ENCODE results near the gene ANKRD24. TPM values are rescaled to one million over a fixed set of nuclear protein-coding genes. Genes with fewer than 3 reads are reported as not detected.

The ANKRD24 gene
- total and polyA plus RNA-seq, 2 donors (not counting 3 experiments of a cell fraction or from before 2014, with no cell fraction given): 0.07 to 0.27 TPM

DNA sequence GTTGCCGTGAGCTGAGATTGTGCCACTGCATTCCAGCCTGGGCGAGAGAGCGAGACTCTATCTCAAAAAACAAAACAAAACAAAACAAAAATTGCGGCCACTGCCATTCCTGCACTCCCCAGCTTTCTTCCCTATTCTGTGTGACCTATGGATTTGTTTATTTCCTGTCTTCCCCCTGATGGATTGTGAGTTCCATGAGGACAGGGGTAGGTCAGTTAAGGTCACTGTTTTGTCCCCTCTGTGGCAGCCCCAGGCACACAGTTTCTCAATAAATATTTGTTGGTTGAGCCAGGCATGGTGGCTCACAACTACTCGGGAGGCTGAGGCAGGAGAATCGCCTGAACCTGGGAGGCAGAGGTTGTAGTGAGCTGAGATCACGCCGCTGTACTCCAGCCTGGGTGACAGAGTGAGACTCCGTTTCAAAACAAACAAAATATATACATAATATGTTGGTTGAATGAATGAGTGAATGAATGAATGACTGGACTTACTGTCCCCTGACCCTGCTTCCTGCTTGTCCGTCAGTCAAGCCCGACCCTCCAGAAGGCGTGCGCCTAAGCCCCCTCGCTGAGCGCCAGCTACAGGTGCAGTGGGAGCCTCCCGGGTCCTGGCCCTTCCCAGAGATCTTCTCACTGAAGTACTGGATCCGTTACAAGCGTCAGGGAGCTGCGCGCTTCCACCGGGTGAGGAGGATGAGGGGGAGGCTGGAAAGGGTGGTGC lies 51.8 kb downstream of the ANKRD24 start:
- CTCF ChIA-PET: interaction anchor here (0.7 to 1.6 kb wide), 7 partner anchors 13 to 291 kb away, joined by 3 read pairs; partner anchors contain the start of gene YJU2
- H3K79me2 ChIP-seq (ENCODE audit: control insufficient read depth, insufficient read depth, low read length): no peaks in the 10 kb centered on the region
- no peaks in the 10 kb centered on the region for H3K36me3 ChIP-seq (ENCODE audit: control insufficient read depth in 2 of 2, extremely low read depth in 1 of 2, insufficient read depth in 2 of 2, low read length in 2 of 2)
- dilution Hi-C loops (cut with MboI; ENCODE audit: extremely low pct_ligation_motif_present, low sequenced_read_pairs): no loop called here
- H2AFZ ChIP-seq (ENCODE audit: low read depth, low read length): no peak overlapping the region
- no peak overlapping the region for H3K27ac ChIP-seq (ENCODE audit: insufficient read depth, low read depth, low read length)
- no peak overlapping the region for H3K4me2 ChIP-seq (ENCODE audit: insufficient read depth, low read length)
- no peaks in the 10 kb centered on the region for H3K4me1 ChIP-seq (ENCODE audit: control insufficient read depth, extremely low read depth, insufficient read depth, low read length)
- intact Hi-C loops (cut with micrococcal nuclease): no loop called here
- no peaks in the 10 kb centered on the region for H3K9me1 ChIP-seq (replicated peaks; ENCODE audit: control insufficient read depth, extremely low read depth, insufficient read depth, low read length)
- H3K9ac ChIP-seq (replicated peaks; ENCODE audit: extremely low read depth, insufficient read depth, low read length): no peak overlapping the region
- FAIRE-seq: peak; percentile 31
- no TSS peak for BruUV-seq (replicated peaks)
- no peaks in the 10 kb centered on the region for H3K27me3 ChIP-seq (ENCODE audit: control insufficient read depth in 2 of 2, insufficient read depth in 2 of 2, low read length in 2 of 2)
- TF ChIP-seq FOS (IDR thresholded peaks at IDR 0.05; ENCODE audit: borderline replicate concordance, insufficient read depth, low read length) (no peak), MYC (IDR thresholded peaks at IDR 0.05; ENCODE audit: low read depth, low read length) (no peak)
- H3K4me3 ChIP-seq (replicated peaks in 1 of 3; ENCODE audit: insufficient read depth in 1 of 3, low read depth in 1 of 3, low read length in 3 of 3): no peak overlapping the region
- no peak for DNase-seq (ENCODE audit: low read depth, low spot score)
- no peaks in the 10 kb centered on the region for H3K9me3 ChIP-seq (replicated peaks; ENCODE audit: control insufficient read depth, insufficient read depth, low read length)
- POLR2A ChIA-PET: no interaction called here
- H4K20me1 ChIP-seq (replicated peaks; ENCODE audit: control insufficient read depth, extremely low read depth, insufficient read depth, low read length): no peaks in the 10 kb centered on the region

DNA sequence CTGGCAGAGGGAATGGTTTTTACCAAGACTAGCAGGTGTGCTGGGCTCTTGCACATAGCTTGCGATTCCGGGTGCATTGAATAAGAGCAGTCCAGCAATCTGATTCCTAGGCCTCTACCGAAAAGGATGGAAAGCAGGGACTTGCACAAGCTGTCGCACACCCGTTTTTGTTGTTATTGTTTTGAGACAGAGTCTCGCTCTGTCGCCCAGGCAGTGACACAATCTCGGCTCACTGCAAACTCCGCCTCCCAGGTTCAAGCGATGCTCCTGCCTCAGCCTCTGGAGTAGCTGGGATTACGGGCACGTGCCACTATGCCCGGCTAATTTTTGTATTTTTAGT lies 52.3 kb downstream of the ANKRD24 start:
- Histone ChIP-seq H3K9me1 (replicated peaks; ENCODE audit: control insufficient read depth, extremely low read depth, insufficient read depth, low read length) (no peaks in the 10 kb centered on the region), H3K79me2 (ENCODE audit: control insufficient read depth, insufficient read depth, low read length) (no peaks in the 10 kb centered on the region), H2AFZ (ENCODE audit: low read depth, low read length) (no peak overlapping the region), H3K4me2 (ENCODE audit: insufficient read depth, low read length) (no peak overlapping the region), H4K20me1 (replicated peaks; ENCODE audit: control insufficient read depth, extremely low read depth, insufficient read depth, low read length) (no peaks in the 10 kb centered on the region), H3K27ac (ENCODE audit: insufficient read depth, low read depth, low read length) (no peak overlapping the region), H3K36me3 (ENCODE audit: control insufficient read depth in 2 of 2, extremely low read depth in 1 of 2, insufficient read depth in 2 of 2, low read length in 2 of 2) (no peaks in the 10 kb centered on the region), H3K9me3 (replicated peaks; ENCODE audit: control insufficient read depth, insufficient read depth, low read length) (no peaks in the 10 kb centered on the region), H3K4me3 (replicated peaks in 1 of 3; ENCODE audit: insufficient read depth in 1 of 3, low read depth in 1 of 3, low read length in 3 of 3) (no peak overlapping the region), H3K27me3 (ENCODE audit: control insufficient read depth in 2 of 2, insufficient read depth in 2 of 2, low read length in 2 of 2) (no peaks in the 10 kb centered on the region), H3K4me1 (ENCODE audit: control insufficient read depth, extremely low read depth, insufficient read depth, low read length) (no peaks in the 10 kb centered on the region), H3K9ac (replicated peaks; ENCODE audit: extremely low read depth, insufficient read depth, low read length) (no peak overlapping the region)
- dilution Hi-C loops (cut with MboI; ENCODE audit: extremely low pct_ligation_motif_present, low sequenced_read_pairs): no loop called here
- POLR2A ChIA-PET: no interaction called here
- CTCF ChIA-PET: interaction anchor here (0.8 to 1.6 kb wide), 4 partner anchors 12 to 290 kb away, joined by 3 read pairs; partner anchors contain the start of gene YJU2
- intact Hi-C loops (cut with micrococcal nuclease): no loop called here
- no TSS peak for BruUV-seq (replicated peaks)
- no peak for DNase-seq (ENCODE audit: low read depth, low spot score)
- FAIRE-seq: no peak
- TF ChIP-seq JUN (IDR thresholded peaks at IDR 0.05; ENCODE audit: borderline replicate concordance, insufficient read depth, insufficient read length, low read depth): no peak
- no peak for TF ChIP-seq MYC (IDR thresholded peaks at IDR 0.05; ENCODE audit: low read depth, low read length)
- no peak for TF ChIP-seq POLR2AphosphoS5 (IDR thresholded peaks at IDR 0.05; ENCODE audit: insufficient read depth, low read depth, low read length)
- TF ChIP-seq FOS (IDR thresholded peaks at IDR 0.05; ENCODE audit: borderline replicate concordance, insufficient read depth, low read length): no peak
- TF ChIP-seq, protein P1, sequence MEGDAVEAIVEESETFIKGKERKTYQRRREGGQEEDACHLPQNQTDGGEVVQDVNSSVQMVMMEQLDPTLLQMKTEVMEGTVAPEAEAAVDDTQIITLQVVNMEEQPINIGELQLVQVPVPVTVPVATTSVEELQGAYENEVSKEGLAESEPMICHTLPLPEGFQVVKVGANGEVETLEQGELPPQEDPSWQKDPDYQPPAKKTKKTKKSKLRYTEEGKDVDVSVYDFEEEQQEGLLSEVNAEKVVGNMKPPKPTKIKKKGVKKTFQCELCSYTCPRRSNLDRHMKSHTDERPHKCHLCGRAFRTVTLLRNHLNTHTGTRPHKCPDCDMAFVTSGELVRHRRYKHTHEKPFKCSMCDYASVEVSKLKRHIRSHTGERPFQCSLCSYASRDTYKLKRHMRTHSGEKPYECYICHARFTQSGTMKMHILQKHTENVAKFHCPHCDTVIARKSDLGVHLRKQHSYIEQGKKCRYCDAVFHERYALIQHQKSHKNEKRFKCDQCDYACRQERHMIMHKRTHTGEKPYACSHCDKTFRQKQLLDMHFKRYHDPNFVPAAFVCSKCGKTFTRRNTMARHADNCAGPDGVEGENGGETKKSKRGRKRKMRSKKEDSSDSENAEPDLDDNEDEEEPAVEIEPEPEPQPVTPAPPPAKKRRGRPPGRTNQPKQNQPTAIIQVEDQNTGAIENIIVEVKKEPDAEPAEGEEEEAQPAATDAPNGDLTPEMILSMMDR (IDR thresholded peaks at IDR 0.05; ENCODE audit: extremely low read depth in 1 of 2, insufficient read depth in 1 of 2, low read depth in 1 of 2, low read length in 2 of 2): no peak
- TF ChIP-seq EZH2 (IDR thresholded peaks at IDR 0.05; ENCODE audit: borderline replicate concordance, low read depth, low read length, severe bottlenecking): no peak
- no peak for TF ChIP-seq GATA2 (IDR thresholded peaks at IDR 0.05; ENCODE audit: insufficient read depth, insufficient read length, low read depth, low read length)
- TF ChIP-seq, protein P2, sequence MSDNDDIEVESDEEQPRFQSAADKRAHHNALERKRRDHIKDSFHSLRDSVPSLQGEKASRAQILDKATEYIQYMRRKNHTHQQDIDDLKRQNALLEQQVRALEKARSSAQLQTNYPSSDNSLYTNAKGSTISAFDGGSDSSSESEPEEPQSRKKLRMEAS (IDR thresholded peaks at IDR 0.05; ENCODE audit: insufficient read depth, insufficient read length): no peak
- no peak for TF ChIP-seq POLR2A (IDR thresholded peaks at IDR 0.05; ENCODE audit: low read depth, low read length)
